IMR-90 (cell line): ENCODE measurements around the gene EFCAB8. TPM values are rescaled to one million over a fixed set of nuclear protein-coding genes. Genes with fewer than 3 reads are reported as not detected.

Source experiments
- ATAC-seq: fragments of 200-7000 bp; cut with Tn5 transposase; 2 replicates; pipeline ENCODE4 v1.9.1; 2020; ENCODE audit warnings: low read depth, mild to moderate bottlenecking, moderate library complexity
- BruUV-seq: library from RNA; stranded (reverse); fragments of 400-500 nt; replicated peaks from 2 replicates; lab custom pipeline; 2021; lab: Mats Ljungman, UMichigan
- CTCF ChIA-PET: fragments of 300-600 bp; formaldehyde crosslinking; extraction: SDS; loops from one replicate; lab custom pipeline; 2021; ENCODE audit warnings: antibody characterized with exemption; lab: Yijun Ruan, JAX
- POLR2A ChIA-PET: fragments of 300-600 bp; sonication (Branson Sonifier 250); formaldehyde crosslinking; loops from one replicate; lab custom pipeline; 2022; ENCODE audit warnings: antibody characterized with exemption; ENCODE audit not compliant: unreplicated experiment; lab: Charles Lee
- DNase-seq: peaks from one replicate; pipeline ENCODE4 v3.0.0; 2013
- H2AFZ ChIP-seq: replicated peaks from 2 replicates; pipeline ENCODE3; 2013; ENCODE audit warnings: low read length, mild to moderate bottlenecking; ENCODE audit not compliant: poor library complexity
- H2AK5ac ChIP-seq: 2 replicates; pipeline ENCODE4 v1.6.1; 2013; ENCODE audit warnings: low read depth, low read length, inconsistent platforms
- H2AK9ac ChIP-seq: replicated peaks from 2 replicates; pipeline ENCODE3; 2013; ENCODE audit warnings: mild to moderate bottlenecking, low read depth, low read length, moderate library complexity; ENCODE audit not compliant: poor library complexity
- H2BK120ac ChIP-seq: 2 replicates; pipeline ENCODE4 v1.6.1; 2013; ENCODE audit warnings: low read depth, low read length, inconsistent platforms
- H2BK15ac ChIP-seq: 3 replicates; pipeline ENCODE4 v1.6.1; 2013; ENCODE audit warnings: low read depth, low read length, inconsistent platforms
- H2BK20ac ChIP-seq: 2 replicates; pipeline ENCODE4 v1.6.1; 2013; ENCODE audit warnings: low read depth, mild to moderate bottlenecking, inconsistent platforms, low read length, moderate library complexity
- H2BK5ac ChIP-seq: 2 replicates; pipeline ENCODE4 v1.6.1; 2013; ENCODE audit warnings: mild to moderate bottlenecking, low read depth, low read length, inconsistent platforms; ENCODE audit not compliant: poor library complexity, severe bottlenecking
- H3K14ac ChIP-seq: replicated peaks from 2 replicates; pipeline ENCODE4 v1.6.1; 2013; ENCODE audit warnings: low read depth, low read length, inconsistent platforms
- H3K18ac ChIP-seq: 2 replicates; pipeline ENCODE4 v1.6.1; 2013; ENCODE audit warnings: low read depth, low read length, control low read depth
- H3K23ac ChIP-seq: 2 replicates; pipeline ENCODE4 v1.6.1; 2013; ENCODE audit warnings: low read depth, low read length, inconsistent platforms
- H3K27ac ChIP-seq: 2 replicates; pipeline ENCODE4 v1.5.1; 2013; ENCODE audit warnings: mild to moderate bottlenecking, control low read depth, low read length; ENCODE audit not compliant: insufficient read depth
- H3K27me3 ChIP-seq: 2 replicates; pipeline ENCODE4 v1.6.1; 2013; ENCODE audit warnings: low read length; ENCODE audit not compliant: control insufficient read depth, insufficient read depth
- H3K36me3 ChIP-seq: 2 replicates; pipeline ENCODE4 v1.6.1; 2013; ENCODE audit warnings: low read length, mixed read lengths; ENCODE audit not compliant: control insufficient read depth, insufficient read depth
- H3K4ac ChIP-seq: 2 replicates; pipeline ENCODE4 v1.6.1; 2013; ENCODE audit warnings: low read depth, low read length, inconsistent platforms
- H3K4me1 ChIP-seq: 2 replicates; pipeline ENCODE4 v1.6.1; 2013; ENCODE audit warnings: low read length, mixed read lengths; ENCODE audit not compliant: control insufficient read depth, insufficient read depth
- H3K4me2 ChIP-seq: 2 replicates; pipeline ENCODE4 v1.6.1; 2013; ENCODE audit warnings: low read depth, mild to moderate bottlenecking, control low read depth, low read length, moderate library complexity
- H3K4me3 ChIP-seq: 2 replicates; pipeline ENCODE4 v1.5.1; 2013; ENCODE audit warnings: low read depth, mild to moderate bottlenecking, control low read depth, low read length, moderate library complexity; ENCODE audit not compliant: insufficient read depth
- H3K56ac ChIP-seq: 2 replicates; pipeline ENCODE4 v1.6.1; 2013; ENCODE audit warnings: low read length, inconsistent platforms; ENCODE audit not compliant: insufficient read depth; ENCODE audit errors: extremely low read depth
- H3K79me1 ChIP-seq, 2 experiments: 2 replicates each; pipeline ENCODE4 v1.6.1; 2013; ENCODE audit warnings: low read length in 2 of 2, inconsistent platforms in 1 of 2, low read depth in 1 of 2
- H3K9ac ChIP-seq: 2 replicates; pipeline ENCODE4 v1.6.1; 2013; ENCODE audit warnings: low read depth, low read length, control low read depth
- H3K9me1 ChIP-seq: 2 replicates; pipeline ENCODE4 v1.6.1; 2013; ENCODE audit warnings: low read length, inconsistent platforms; ENCODE audit not compliant: insufficient read depth
- H3K9me3 ChIP-seq: 2 replicates; pipeline ENCODE4 v1.6.1; 2013; ENCODE audit warnings: low read length; ENCODE audit not compliant: control insufficient read depth, insufficient read depth
- H4K20me1 ChIP-seq: 2 replicates; pipeline ENCODE4 v1.6.1; 2013; ENCODE audit warnings: low read length, inconsistent platforms; ENCODE audit not compliant: insufficient read depth
- H4K5ac ChIP-seq: 2 replicates; pipeline ENCODE4 v1.6.1; 2013; ENCODE audit warnings: mild to moderate bottlenecking, low read depth, low read length, control low read depth
- H4K8ac ChIP-seq, 2 experiments: 2 replicates each; pipeline ENCODE4 v1.6.1; 2013; ENCODE audit warnings: low read depth in 2 of 2, low read length in 2 of 2, control low read depth in 1 of 2, inconsistent platforms in 1 of 2
- H4K91ac ChIP-seq: 2 replicates; pipeline ENCODE4 v1.6.1; 2013; ENCODE audit warnings: low read depth, low read length, inconsistent platforms; ENCODE audit not compliant: insufficient read depth
- SMC3 ChIP-seq: fragments of 150-350 bp; IDR thresholded peaks from 2 replicates; pipeline ENCODE4 v1.6.1; 2016; ENCODE audit warnings: low read depth, mild to moderate bottlenecking, antibody characterized with exemption, low read length, moderate library complexity
- WGBS, 2 experiments: methylation state at CpG; one replicate each; pipeline versions ENCODE4 v1.1.5 to v1.1.7; 2013; ENCODE audit warnings: missing lambda C conversion rate in 2 of 2; ENCODE audit not compliant: insufficient read length in 1 of 2; ENCODE audit errors: extremely low coverage in 2 of 2; 5-methylcytosine and 5-hydroxymethylcytosine counted together
- dilution Hi-C: fragments of 300-500 bp; cut with HindIII; formaldehyde crosslinking; loops from one replicate; pipeline ENCODE4 v1.14.3; 2018; ENCODE audit warnings: low sequenced_read_pairs; ENCODE audit not compliant: unreplicated experiment
- in situ Hi-C: fragments of 300-500 bp; cut with MboI; formaldehyde crosslinking; loops from 3 replicates; pipeline ENCODE4 v1.14.3; 2019; ENCODE audit warnings: low sequenced_read_pairs, inconsistent platforms, mixed read lengths
- intact Hi-C: fragments of 100-400 bp; cut with micrococcal nuclease; formaldehyde crosslinking; loops from 2 replicates; pipeline ENCODE4 v1.10.0; 2022
- polyA plus RNA-seq, 3 experiments: library from polyadenylated mRNA; depleted of rRNA; stranded (reverse); fragments of >200 nt; gene quantifications; 2 replicates each; pipeline ENCODE4 v1.2.3, GENCODE V29; 2012; ENCODE audit warnings: low replicate concordance in 1 of 3
- total RNA-seq: library from RNA; depleted of rRNA; stranded (reverse); fragments of >200 nt; gene quantifications from 2 replicates; pipeline ENCODE4 v1.2.3, GENCODE V29; 2012

The EFCAB8 gene
- total and polyA plus RNA-seq, 2 of the 4 experiments (the other 2 are of a cell fraction) = not detected

DNA sequence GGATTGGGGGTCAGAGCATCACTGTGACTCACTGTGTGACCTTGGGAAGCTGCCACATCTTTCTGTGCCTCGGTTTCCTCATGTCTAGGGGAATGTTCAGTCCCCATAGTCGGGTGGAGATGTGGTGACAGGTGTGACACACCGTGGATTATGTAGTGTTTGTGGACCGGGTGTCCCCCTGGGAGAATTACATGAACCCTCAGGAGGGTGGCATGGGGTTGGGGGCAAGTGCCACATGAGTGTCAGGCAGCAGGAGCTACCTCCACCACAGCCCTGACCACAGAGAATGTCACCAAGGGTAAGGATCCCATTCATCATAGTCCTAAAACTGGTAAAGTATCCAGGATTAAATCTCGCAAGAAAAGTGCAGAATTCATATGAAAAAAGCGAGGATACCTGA lies 122.3 kb downstream of the EFCAB8 start:
- no peak overlapping the region for H2BK5ac ChIP-seq
- H4K5ac ChIP-seq = no peak overlapping the region
- H3K4me3 ChIP-seq = no peak overlapping the region
- no peak overlapping the region for H2AFZ ChIP-seq
- H3K79me1 ChIP-seq = no peaks in the 10 kb centered on the region
- CTCF ChIA-PET = no interaction called here
- H3K56ac ChIP-seq = no peak overlapping the region
- in situ Hi-C loops = no loop called here
- H3K27ac ChIP-seq = no peak overlapping the region
- no peaks in the 10 kb centered on the region for H3K36me3 ChIP-seq
- 14% methylated on average over 1 of the region's 6 CpGs; no CpG with 5 or more reads in 1 of the 2 experiments for whole genome bisulfite sequencing, 2 experiments
- DNase-seq (no peak), ATAC-seq (no peak)
- no peak overlapping the region for H3K9ac ChIP-seq
- H2BK120ac ChIP-seq = no peak overlapping the region
- no peaks in the 10 kb centered on the region for H3K4me1 ChIP-seq
- H3K23ac ChIP-seq = no peak overlapping the region
- H3K27me3 ChIP-seq = peaks cover 12% of the 10 kb centered on the region; the same call in 1 of the 2 replicates
- no peak for TF ChIP-seq SMC3
- dilution Hi-C loops = no loop called here
- no peak overlapping the region for H2BK20ac ChIP-seq
- H4K20me1 ChIP-seq = no peaks in the 10 kb centered on the region
- no peak overlapping the region for H2AK9ac ChIP-seq
- no peak overlapping the region for H3K4me2 ChIP-seq
- H3K9me3 ChIP-seq = no peaks in the 10 kb centered on the region
- H2BK15ac ChIP-seq = no peak overlapping the region
- no peak overlapping the region for H3K18ac ChIP-seq
- intact Hi-C loops = no loop called here
- BruUV-seq = no TSS peak
- POLR2A ChIA-PET = no interaction called here
- H3K4ac ChIP-seq = no peak overlapping the region
- no peak overlapping the region for H4K8ac ChIP-seq
- no peak overlapping the region for H4K91ac ChIP-seq
- H3K9me1 ChIP-seq = no peaks in the 10 kb centered on the region
- no peak overlapping the region for H2AK5ac ChIP-seq
- H3K14ac ChIP-seq = no peak overlapping the region
